AG20443 (cell line): ENCODE results near the gene CYP26A1.

Experiments used
- DNase-seq: peaks from one replicate; pipeline ENCODE4 v3.0.0; 2012; ENCODE audit warnings: low spot score, mixed read lengths

CYP26A1 gene, protein sequence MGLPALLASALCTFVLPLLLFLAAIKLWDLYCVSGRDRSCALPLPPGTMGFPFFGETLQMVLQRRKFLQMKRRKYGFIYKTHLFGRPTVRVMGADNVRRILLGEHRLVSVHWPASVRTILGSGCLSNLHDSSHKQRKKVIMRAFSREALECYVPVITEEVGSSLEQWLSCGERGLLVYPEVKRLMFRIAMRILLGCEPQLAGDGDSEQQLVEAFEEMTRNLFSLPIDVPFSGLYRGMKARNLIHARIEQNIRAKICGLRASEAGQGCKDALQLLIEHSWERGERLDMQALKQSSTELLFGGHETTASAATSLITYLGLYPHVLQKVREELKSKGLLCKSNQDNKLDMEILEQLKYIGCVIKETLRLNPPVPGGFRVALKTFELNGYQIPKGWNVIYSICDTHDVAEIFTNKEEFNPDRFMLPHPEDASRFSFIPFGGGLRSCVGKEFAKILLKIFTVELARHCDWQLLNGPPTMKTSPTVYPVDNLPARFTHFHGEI

DNA sequence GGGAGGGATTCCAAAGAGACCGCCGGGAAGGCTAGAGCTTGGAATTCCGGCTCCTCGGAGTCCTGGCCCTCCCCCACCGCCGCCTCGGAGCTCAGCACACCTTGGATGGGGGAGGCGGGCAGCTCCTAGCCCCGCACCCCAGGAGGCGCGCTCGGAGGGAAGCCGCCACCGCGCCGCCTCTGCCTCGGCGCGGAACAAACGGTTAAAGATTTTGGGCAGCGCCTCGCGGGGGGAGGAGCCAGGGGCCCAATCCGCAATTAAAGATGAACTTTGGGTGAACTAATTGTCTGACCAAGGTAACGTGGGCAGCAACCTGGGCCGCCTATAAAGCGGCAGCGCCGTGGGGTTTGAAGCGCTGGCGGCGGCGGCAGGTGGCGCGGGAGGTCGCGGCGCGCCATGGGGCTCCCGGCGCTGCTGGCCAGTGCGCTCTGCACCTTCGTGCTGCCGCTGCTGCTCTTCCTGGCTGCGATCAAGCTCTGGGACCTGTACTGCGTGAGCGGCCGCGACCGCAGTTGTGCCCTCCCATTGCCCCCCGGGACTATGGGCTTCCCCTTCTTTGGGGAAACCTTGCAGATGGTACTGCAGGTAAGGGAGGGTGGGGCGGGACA is at the start of gene CYP26A1:
TSS of gene CYP26A1 (plus strand) at position 355 of the 608 bp plus-strand sequence. CDS start at position 397, 42 bp downstream.
- no peak for DNase-seq

DNA sequence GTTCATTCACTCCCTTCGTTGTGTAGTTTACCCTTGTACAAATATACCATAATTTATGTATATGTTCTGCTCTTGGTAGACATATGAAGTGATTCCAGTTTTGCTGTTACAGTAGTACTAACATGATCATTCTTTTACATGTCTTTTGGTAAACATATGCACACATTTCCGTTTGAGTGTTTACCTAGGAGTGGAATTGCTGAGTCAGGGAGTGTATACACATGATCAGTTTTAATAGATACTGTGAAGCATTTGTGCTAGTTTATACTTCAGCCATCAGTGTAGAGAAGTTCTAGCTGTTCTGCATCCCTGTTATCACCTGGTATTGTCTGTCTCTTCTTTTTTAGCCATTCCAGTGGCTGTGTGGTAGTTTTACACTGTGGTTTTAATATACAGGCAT is 47.6 kb upstream of the CYP26A1 start:
- no peak for DNase-seq

DNA sequence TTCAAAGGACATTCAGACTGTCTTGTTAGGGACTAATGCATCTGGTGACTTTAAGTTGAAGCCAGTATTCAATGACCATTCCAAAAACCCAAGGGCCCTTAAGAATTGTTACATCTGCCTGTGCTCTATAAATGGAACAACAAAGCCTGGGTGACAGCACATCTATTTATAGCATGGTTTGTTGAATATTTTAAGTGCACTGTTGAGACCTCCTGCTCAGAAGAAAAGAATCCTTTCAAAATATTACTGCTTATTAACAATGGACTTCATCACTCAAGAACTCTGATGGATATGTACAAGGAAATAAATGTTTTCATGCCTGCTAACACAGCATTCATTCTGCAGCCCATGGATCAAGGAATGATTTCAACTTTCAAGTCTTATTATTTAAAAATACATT is 46.2 kb upstream of the CYP26A1 start:
- no peak for DNase-seq

DNA sequence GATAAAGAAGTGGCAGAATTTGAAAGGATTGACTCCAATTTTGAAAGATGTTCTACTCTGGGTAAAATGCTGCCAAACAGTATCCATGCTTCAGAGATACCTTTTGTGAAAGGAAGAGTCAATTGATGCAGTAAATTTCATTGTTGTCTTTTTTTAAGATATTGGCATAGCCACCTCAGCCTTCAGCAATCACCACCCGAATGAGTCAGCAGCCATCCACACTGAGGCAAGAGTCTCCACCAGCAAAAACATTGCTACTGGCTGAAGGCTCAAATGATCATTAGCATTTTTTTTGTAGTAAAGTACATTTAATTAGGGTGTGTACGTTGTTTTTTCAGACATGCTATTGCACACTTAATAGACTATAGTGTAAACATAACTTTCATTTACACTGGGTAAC is 44.8 kb upstream of the CYP26A1 start:
- DNase-seq, result peak; percentile 57

DNA sequence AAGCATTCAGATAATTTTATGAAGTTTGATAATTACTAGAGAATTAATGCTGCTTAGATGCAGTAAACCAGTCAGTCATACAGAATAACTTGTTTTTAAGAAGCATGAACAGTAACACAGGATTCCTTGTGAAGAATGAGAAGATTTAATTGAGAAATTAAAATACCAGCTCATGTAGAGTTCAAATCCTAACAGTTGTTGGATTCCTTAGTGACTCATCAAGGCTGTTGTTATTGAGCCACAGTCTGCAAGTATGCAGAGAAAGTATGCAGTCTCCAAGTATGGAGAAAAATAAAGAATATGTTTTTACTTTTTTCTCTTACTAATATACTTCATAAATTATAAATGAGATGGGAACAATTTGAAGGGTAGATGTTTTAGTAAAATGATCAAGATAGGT is 43.3 kb upstream of the CYP26A1 start:
- peak; percentile 76 for DNase-seq

DNA sequence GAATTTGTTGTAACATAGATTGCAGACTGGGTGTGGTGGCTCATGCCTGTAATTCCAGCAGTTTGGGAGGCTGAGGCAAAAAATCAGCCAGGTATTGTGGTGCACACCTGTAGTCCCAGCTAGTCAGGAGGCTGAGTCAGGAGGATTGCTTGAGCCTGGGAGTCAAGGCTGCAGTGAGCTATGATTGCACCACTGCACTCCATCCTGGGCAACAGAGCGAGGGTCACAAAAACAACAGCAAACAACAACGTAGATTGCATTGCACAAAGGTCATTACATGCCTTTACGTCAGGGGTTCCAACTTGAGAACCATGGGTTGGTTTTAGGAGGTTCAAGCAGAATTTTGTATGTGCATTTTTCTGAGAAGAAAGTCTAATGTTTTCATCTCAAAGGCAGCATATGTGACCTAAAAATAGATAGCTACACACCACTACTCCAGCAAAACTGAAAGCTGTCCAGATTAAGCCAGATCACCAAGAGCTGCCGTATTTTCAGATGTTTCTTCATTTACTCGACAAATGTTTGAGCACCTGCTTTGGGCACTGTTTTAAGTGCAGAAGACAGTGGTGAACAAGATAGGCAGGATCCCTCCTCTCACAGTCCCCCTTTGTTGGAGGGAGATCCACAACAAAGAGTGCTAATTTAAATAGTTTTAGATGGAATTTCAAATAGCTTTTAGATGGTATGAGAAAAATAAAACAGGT is 41.4 kb upstream of the CYP26A1 start:
- DNase-seq, result no peak

DNA sequence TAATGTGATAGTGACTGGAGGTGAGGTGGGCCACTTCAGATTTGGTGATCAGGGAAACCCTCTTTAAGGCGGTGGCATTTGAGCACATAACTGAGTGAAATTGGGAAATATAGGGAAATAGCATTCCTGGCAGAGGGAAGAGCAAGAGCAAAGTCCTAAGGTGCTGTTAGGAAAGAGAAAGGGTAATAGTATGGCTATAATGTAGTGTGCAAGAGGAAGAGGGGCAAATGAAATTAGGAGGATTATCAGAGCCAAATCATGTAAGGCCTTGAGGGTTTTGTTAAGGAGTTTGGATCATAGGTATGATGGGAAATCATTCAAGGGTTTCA is 40.9 kb upstream of the CYP26A1 start:
- no peak for DNase-seq

DNA sequence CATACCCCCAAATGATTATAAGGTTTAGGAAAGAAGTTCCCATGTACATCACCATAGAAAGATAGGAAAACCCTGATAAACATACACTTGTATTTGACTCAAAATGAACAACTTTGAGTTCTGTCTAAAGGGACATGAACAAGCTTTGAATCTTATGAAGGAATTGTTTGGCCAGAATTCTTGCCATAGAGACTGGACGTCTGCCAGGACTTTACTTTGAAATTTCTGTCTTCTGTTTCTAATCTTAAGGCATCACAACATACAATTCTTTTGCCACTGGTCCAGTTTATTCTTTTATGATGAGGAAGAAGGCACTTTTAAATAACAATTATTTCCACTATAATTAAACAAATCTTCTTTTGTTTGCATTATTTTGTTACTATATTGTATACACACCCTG is 39.3 kb upstream of the CYP26A1 start:
- no peak for DNase-seq

DNA sequence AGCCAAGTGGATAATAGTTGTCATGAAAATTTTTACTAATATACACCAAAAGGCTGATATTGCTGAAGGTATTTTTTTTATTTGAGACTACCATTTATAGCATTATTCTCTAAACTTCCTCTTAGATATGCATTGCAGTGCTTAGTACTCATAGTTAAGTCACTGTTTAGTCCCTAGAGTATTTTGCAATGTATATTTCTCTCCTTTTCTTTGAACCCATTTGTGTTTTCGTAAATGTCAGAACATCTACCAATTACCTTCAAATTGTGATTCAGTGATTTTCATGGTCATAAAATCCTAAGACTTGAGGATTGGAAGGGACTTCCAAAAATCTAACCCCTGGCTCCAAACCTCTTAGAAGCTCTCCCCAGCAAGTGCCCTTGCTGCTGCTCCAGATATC is 34.6 kb upstream of the CYP26A1 start:
- no peak for DNase-seq

DNA sequence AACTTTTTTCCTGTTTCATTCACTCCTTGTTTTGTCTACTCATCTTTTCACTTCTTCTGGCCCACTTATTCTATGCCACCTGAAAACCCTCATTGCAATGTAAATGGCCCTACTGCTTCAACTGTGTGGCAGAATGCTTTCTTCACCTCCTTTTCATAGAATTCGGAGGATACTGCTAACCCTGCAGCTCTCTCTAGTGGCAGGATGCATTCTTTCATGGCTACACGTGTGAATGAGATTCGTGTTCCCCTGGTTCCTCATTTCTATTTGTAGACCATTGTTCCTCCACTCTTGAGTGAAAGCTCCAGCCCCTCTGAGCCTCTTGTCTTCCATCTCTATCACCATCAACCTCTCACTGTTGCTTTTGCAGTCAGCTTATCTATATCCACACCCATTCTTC is 34.0 kb upstream of the CYP26A1 start:
- peak; percentile 72 for DNase-seq

DNA sequence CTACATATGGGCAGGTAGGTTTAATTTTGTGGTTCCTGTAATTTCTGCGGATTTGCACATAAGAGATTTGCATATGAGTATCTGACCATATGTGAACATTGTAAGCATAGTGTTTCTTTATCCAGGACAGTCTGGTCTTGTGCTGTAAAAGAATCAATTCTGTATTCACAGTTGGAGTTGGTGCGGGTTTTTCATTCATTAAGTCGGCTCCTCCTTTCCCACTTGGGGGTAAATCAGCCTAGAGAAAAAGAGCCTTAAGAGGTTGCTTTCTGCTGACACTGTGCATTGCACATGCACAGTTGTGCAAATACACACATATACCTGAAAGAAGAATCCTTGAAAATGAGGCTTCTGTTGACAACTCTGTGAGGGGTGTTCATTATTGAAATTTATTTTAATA is 19.2 kb upstream of the CYP26A1 start:
- no peak for DNase-seq

DNA sequence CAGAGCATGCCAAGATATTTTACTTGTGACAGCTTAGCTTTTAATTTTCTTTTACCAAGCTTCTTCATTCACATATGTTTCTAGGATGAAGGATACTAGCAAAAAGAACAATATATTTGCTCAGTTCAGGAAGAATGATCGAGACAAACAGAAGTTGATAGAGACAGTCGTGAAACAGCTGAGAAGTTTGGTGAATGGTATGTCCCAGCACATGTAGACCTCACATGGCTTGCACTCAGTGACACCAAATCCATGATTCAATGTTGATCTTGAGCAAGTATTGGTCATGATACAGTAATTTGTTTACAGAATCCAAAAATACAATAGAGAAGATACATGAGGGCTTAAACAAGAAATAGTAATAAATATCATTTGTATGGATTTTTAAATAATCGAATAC is 15.6 kb upstream of the CYP26A1 start:
- no peak for DNase-seq

DNA sequence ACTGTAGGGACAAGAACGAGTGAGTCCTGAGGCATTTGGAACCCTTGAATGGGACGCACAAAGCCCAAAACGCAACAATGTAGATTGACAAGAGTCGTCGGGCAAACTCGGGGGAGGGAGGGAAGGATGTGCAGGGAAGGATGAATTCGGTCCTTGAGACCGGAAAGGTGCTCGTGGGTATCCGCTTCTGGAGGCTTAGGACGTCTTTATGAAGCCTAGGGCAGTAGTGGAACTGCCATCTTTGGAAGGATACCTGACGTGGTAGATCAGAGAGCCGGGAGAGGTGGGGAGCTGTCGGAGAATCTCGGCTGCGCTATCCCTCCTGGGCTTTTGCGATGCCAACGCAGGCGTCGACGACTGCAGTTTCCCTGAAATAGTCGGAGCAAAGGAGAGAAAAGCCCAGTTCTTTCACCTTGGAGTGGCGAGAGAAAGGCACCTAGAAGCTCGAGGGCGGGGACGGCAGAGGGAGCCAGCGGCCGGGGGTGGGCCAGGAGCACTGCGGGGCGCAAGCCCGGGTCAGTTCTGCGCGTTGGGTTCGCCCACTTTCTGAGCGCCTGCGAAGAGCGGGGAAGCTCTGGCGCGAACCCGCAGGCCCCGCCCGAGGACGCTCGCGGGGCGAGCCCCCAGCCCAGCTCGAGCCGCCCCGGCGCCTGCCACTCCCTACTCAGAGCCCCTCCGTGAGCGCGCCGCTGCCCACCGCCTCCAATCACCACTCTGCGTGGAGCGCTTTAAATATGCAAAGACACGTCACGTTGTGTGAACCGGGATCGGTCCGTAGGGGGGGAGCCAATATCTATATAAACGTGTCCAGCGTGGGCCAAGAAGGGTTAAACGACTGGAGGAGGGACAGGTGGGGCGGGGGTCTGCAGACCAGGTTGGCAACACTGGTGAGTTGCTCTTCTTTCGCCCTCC is 13.5 kb upstream of the CYP26A1 start, which contains the start of gene CYP26C1:
TSS of gene CYP26C1 (plus strand) at position 824 of the 912 bp plus-strand sequence. CDS start 466 bp downstream, outside the sequence.
- DNase-seq, result peak; percentile 26

DNA sequence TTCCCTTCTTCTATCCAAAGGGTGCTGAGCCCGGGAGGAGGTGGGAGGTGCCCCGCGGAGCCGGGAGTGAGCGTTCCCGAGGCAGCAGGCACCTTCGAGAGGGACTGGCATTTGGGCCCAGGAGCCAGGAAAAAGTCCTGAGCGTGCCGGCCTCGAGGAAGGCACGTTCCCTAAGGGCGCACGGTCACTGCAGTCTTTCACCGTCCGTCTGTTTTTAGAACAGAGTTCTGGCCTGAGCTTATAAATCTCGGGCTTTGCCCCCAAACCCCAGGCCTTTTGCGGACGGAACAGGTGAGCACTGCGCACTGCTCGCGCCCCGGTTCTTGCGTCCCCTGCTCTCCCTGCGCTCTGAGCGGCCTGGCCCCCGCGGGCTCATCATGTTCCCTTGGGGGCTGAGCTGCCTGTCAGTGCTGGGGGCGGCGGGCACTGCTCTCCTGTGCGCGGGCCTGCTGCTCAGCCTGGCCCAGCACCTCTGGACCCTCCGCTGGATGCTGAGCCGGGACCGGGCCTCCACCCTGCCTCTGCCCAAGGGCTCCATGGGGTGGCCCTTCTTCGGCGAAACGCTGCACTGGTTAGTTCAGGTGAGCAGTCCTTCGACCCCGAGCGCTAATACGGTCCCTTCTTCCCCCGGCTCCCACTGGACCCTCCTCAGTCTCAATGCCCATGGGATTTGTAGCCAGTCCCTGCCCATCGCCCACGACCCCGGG is 12.7 kb upstream of the CYP26A1 start:
- peak; percentile 38 for DNase-seq

DNA sequence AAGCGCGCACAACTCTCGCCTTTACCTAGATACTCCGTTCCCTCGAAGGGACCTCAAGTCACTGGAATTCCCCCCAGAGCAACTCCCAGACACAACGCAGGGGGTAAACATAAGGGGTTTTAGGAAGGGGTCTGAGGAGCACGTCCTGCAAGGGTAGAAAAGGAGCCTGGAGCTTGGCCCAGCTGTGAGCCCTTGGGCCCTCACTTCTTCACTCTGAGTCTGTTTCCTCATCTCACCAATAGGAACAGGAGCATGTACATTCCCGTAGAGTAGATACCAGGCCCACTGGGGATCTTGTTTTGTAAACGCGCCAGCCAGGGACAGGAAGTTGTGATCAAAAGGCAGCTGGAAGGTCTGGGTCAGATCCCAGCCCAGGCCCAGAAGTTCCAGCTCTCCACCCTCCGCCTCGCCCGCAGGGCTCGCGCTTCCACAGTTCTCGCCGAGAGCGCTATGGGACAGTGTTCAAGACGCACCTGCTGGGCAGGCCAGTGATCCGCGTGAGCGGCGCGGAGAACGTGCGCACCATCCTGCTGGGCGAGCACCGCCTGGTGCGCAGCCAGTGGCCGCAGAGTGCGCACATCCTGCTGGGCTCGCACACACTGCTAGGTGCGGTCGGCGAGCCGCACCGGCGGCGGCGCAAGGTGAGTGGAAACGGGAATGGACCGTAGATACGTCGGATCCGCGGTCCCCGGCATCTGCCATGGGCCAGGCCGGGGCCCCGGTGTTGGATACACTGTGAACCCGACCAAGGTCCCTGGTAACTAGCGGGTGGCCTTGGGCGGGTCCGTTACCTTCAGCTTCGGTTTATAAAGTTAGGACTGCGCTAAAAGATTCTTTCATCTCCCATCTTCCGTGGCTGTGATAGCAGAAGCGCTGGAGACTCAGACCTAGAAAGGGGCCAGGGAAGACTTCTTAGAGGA is 11.8 kb upstream of the CYP26A1 start:
- no peak for DNase-seq

DNA sequence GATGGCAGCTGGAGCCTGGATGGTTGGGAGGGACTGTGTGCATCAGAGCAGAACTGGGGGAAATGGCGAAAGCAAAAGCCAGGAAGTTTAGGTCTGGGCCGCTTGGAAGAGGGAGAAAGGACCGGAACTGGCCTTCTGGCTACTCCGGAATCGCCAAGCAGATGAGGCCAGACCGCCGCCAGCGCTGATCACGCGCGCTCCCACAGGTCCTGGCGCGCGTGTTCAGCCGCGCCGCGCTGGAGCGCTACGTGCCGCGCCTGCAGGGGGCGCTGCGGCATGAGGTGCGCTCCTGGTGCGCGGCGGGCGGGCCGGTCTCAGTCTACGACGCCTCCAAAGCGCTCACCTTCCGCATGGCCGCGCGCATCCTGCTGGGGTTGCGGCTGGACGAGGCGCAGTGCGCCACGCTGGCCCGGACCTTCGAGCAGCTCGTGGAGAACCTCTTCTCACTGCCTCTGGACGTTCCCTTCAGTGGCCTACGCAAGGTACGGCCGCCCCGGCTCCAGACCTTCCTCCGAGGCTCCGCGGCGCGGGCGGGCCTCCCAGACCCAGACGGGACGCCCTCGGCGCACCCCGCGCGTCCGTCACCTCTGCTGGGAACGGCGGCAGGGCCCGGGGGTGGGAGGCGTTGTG is 11.1 kb upstream of the CYP26A1 start:
- peak; percentile 84 for DNase-seq

DNA sequence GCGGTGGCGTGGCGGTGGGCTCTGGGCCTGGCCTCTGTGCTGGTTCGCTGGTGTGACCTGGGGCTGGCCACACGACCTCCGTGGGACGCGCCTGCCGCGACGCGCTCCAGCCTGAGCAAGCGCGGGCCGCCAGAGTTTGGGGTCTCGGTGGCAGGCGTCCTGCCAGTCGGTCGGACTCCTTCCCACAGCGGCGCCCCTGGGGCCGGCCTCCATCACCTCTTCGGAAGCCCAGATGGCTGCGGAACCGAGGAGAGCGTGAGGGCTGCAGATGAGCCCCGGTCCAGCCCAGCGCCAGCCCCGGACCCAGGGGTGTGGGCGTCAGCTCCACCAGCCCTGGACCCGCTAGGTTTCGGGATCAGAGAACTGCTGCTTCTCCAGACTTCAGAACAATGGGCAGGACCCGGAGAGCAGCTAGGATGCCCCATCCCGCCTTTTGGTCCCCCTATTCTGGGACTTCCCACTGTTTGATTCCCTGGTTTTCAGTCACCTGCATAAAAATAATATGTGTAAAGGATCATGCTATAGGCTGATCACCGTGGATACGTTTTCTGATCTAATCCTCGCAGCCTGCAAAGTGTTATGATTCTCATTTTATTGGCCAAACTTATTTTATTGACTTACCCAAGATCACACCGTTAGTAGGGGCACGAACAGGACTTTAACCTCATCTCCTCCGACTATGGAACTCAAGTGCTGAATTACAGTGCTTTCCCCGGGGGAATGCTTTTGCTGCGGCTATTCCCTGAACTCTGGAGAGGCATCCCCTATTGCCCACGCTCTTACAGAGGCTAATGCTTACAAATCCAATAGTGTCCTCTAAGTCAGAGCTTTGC is 10.3 kb upstream of the CYP26A1 start:
- DNase-seq, result no peak

DNA sequence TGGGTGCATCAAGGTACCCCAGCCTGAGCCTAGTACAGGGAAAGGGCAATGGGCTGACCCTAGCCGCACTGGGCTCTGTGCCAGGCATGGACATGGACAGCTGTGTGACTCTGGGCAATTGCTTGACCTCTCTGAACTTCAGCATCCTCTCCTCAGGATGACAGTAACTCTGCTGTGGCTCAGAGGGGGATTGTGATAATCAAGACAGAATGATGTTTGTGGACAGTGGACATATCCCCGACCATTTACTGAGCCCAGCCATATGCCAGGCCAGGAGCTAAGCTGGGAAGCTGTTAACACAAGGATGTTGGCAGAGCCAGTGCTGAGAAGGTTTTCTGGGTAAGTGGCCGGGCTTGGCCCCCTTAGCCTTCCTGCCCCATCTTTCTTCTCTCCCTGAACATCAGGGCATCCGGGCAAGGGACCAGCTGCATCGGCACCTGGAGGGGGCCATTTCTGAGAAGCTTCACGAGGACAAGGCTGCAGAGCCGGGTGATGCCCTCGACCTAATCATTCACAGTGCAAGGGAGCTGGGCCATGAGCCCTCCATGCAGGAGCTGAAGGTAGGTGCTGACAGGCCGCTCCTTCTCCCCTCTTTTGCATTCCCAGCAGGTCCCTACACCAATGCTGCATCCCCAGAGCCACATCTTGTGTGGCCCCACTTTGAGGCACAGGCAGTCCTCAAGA is 9.6 kb upstream of the CYP26A1 start:
- DNase-seq, result no peak
